WTC11 (cell line): ENCODE data around the gene RUNX2. TPM values are rescaled to one million over a fixed set of nuclear protein-coding genes. Genes with fewer than 3 reads are reported as not detected.

Experiments
- ATAC-seq: fragments of 200-7000 bp; cut with Tn5 transposase; 2 replicates; pipeline ENCODE4 v1.10.0; 2021; ENCODE audit warnings: mild to moderate bottlenecking, moderate library complexity
- CTCF ChIA-PET: fragments of 300-600 bp; sonication (Branson Sonifier 250); formaldehyde crosslinking; loops from one replicate; lab custom pipeline; 2021; ENCODE audit warnings: antibody characterized with exemption; lab: Charles Lee
- POLR2A ChIA-PET: fragments of 350-600 bp; sonication (Branson Sonifier 250); formaldehyde crosslinking; loops from one replicate; lab custom pipeline; 2021; ENCODE audit warnings: antibody characterized with exemption; lab: Charles Lee
- DNase-seq: peaks from one replicate; pipeline ENCODE4 v3.0.0; 2021; ENCODE audit warnings: low spot score
- H3K27ac Mint-ChIP-seq: 2 replicates; pipeline ENCODE4 v1.8.0; 2021; ENCODE audit warnings: mixed read lengths
- H3K27me3 Mint-ChIP-seq: 2 replicates; pipeline ENCODE4 v1.8.0; 2021; ENCODE audit warnings: low read depth, mild to moderate bottlenecking, moderate library complexity, mixed read lengths
- H3K36me3 Mint-ChIP-seq: 2 replicates; pipeline ENCODE4 v1.8.0; 2021; ENCODE audit warnings: mixed read lengths
- H3K4me1 Mint-ChIP-seq: 2 replicates; pipeline ENCODE4 v1.8.0; 2022; ENCODE audit warnings: mixed read lengths
- H3K4me3 Mint-ChIP-seq: 2 replicates; pipeline ENCODE4 v1.8.0; 2021; ENCODE audit warnings: mild to moderate bottlenecking, moderate library complexity, mixed read lengths
- H3K9me3 Mint-ChIP-seq: 2 replicates; pipeline ENCODE4 v1.8.0; 2021; ENCODE audit warnings: mixed read lengths
- FOXJ3 ChIP-seq: sonication (generic); formaldehyde crosslinking; IDR thresholded peaks from 2 replicates; pipeline ENCODE4 v1.9.0; 2021; ENCODE audit warnings: missing genetic modification reagents, mild to moderate bottlenecking, borderline replicate concordance
- FOXK1 ChIP-seq: sonication (generic); formaldehyde crosslinking; IDR thresholded peaks from 2 replicates; pipeline ENCODE4 v1.8.0; 2022; ENCODE audit warnings: mild to moderate bottlenecking, moderate library complexity, missing genetic modification reagents
- GTF2I ChIP-seq: fragments of 250-450 bp; sonication (Bioruptor Pico); conservative IDR thresholded peaks from 2 replicates; pipeline ENCODE4 v1.4.0; 2021; ENCODE audit warnings: mild to moderate bottlenecking
- IRF2 ChIP-seq: sonication (generic); formaldehyde crosslinking; IDR thresholded peaks from 2 replicates; pipeline ENCODE4 v1.8.0; 2022; ENCODE audit warnings: low read depth, missing genetic modification reagents, borderline replicate concordance
- KAT7 ChIP-seq: sonication (generic); formaldehyde crosslinking; IDR thresholded peaks from 2 replicates; pipeline ENCODE4 v1.8.1; 2023; ENCODE audit warnings: missing genetic modification reagents, mild to moderate bottlenecking, borderline replicate concordance
- SMAD3 ChIP-seq: sonication (generic); formaldehyde crosslinking; IDR thresholded peaks from 2 replicates; pipeline ENCODE4 v1.8.0; 2022; ENCODE audit warnings: missing genetic modification reagents, mild to moderate bottlenecking, borderline replicate concordance
- SMAD4 ChIP-seq: sonication (generic); formaldehyde crosslinking; IDR thresholded peaks from 2 replicates; pipeline ENCODE4 v1.8.0; 2022; ENCODE audit warnings: mild to moderate bottlenecking, missing genetic modification reagents
- ZNF396 ChIP-seq: fragments of 250-450 bp; sonication (Bioruptor Pico); IDR thresholded peaks from 2 replicates; pipeline ENCODE4 v1.8.0; 2021; ENCODE audit warnings: mild to moderate bottlenecking, moderate library complexity, borderline replicate concordance
- ZNF416 ChIP-seq: fragments of 250-450 bp; sonication (Bioruptor Pico); IDR thresholded peaks from 2 replicates; pipeline ENCODE4 v1.9.0; 2021; ENCODE audit warnings: mild to moderate bottlenecking, inconsistent platforms
- total RNA-seq: library from RNA; stranded (reverse); gene quantifications from 3 replicates; pipeline ENCODE4 v1.2.3, GENCODE V29; 2021
- TF ChIP-seq, protein P1 (sequence below): fragments of 250-450 bp; sonication (Bioruptor Pico); conservative IDR thresholded peaks from 2 replicates; pipeline ENCODE4 v1.9.0; 2021; ENCODE audit warnings: mild to moderate bottlenecking
- TF ChIP-seq, protein P2 (sequence below): sonication (generic); formaldehyde crosslinking; IDR thresholded peaks from 2 replicates; pipeline ENCODE4 v1.8.1; 2023; ENCODE audit warnings: mild to moderate bottlenecking, missing genetic modification reagents, moderate library complexity
- TF ChIP-seq, protein P3 (sequence below): sonication (generic); formaldehyde crosslinking; IDR thresholded peaks from 2 replicates; pipeline ENCODE4 v1.8.1; 2022; ENCODE audit warnings: mild to moderate bottlenecking, moderate library complexity, missing genetic modification reagents
- TF ChIP-seq, protein P4 (sequence below): sonication (generic); formaldehyde crosslinking; IDR thresholded peaks from 2 replicates; pipeline ENCODE4 v1.8.0; 2022; ENCODE audit warnings: mild to moderate bottlenecking, missing genetic modification reagents
- TF ChIP-seq, protein P5 (sequence below): fragments of 200-600 bp; IDR thresholded peaks from 2 replicates; pipeline ENCODE4 v1.8.0; 2022; ENCODE audit warnings: antibody characterized with exemption
- TF ChIP-seq, protein P6 (sequence below): fragments of 250-450 bp; sonication (Bioruptor Pico); IDR thresholded peaks from 2 replicates; pipeline ENCODE4 v2.1.2; 2022; ENCODE audit warnings: mild to moderate bottlenecking, moderate library complexity

Gene RUNX2
- total RNA-seq, 1 experiment from 2014 or later, result 0.28 TPM

DNA sequence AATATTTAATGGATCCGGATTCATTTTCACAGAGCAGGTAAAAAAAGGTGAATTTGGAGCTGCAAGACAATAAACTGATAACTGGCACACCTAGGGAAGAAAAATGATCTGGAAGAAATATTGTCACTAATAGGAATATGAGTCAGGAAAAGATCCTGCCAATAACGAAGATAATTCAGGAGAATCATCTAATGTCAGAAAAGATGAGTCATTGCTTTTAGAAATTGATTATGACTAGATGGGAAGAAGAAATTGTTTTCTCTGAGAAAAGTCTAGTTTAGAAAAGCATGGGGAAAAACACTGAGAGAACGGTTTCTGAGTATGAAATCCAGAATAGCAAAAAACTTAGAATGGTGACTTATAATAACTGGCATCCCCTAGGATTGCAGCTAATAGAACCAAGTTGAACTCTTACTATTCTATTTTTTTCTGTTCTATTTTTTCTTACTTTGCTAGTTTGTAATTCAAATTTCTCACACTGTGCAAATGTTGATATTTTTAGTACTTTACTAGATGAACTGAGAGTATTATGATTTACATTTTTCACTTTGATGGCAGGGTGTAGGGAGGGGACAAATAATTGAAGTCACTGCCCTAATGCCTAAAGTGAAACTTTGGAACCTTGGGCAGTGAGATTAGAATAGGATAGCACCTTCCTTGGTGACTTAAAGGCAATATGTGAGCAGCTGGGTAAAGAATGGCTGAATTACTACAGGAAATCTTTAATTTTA lies 87.8 kb downstream of the RUNX2 start (continued):
- TF ChIP-seq, protein P1, sequence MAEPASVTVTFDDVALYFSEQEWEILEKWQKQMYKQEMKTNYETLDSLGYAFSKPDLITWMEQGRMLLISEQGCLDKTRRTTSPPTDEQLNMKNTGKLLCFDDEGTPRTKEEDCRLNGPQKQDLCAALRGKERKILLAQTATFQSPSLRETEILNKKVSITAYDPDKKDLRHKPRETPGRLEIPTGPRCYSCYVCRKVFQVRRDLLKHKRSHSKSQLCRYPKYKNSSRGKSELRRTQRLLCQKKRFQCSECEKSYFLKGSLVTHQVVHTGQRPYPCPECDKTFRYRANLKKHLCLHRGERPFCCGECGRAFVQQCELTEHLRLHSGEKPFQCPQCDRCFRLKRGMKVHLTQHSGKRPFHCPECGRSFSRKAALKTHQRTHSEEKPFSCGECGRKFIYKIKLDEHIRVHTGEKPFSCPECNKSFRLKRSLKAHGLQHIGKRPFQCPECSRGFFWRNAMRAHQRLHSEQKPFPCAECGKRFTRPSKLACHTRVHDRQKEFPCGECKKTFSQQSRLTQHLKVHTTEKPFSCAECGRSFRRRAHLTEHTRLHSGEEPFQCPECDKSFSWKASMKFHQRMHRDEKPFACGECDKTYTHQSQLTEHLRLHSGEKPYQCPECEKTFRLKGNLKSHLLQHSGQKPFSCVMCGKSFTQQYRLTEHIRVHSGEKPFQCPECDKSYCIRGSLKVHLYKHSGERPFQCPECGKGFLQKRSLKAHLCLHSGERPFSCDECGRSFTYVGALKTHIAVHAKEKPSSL (CRISPR knock-in tag), result no peak
- TF ChIP-seq SMAD4 (CRISPR knock-in tag) (no peak), SMAD3 (CRISPR knock-in tag) (no peak), FOXJ3 (CRISPR knock-in tag) (no peak), GTF2I (CRISPR knock-in tag) (no peak)
- TF ChIP-seq, protein P2, sequence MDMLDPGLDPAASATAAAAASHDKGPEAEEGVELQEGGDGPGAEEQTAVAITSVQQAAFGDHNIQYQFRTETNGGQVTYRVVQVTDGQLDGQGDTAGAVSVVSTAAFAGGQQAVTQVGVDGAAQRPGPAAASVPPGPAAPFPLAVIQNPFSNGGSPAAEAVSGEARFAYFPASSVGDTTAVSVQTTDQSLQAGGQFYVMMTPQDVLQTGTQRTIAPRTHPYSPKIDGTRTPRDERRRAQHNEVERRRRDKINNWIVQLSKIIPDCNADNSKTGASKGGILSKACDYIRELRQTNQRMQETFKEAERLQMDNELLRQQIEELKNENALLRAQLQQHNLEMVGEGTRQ (CRISPR knock-in tag), result no peak
- TF ChIP-seq, protein P3, sequence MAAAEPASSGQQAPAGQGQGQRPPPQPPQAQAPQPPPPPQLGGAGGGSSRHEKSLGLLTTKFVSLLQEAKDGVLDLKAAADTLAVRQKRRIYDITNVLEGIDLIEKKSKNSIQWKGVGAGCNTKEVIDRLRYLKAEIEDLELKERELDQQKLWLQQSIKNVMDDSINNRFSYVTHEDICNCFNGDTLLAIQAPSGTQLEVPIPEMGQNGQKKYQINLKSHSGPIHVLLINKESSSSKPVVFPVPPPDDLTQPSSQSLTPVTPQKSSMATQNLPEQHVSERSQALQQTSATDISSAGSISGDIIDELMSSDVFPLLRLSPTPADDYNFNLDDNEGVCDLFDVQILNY (CRISPR knock-in tag), result no peak
- TF ChIP-seq, protein P4, sequence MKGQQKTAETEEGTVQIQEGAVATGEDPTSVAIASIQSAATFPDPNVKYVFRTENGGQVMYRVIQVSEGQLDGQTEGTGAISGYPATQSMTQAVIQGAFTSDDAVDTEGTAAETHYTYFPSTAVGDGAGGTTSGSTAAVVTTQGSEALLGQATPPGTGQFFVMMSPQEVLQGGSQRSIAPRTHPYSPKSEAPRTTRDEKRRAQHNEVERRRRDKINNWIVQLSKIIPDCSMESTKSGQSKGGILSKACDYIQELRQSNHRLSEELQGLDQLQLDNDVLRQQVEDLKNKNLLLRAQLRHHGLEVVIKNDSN, result no peak
- TF ChIP-seq, all 79 proteins: peak for 0

DNA sequence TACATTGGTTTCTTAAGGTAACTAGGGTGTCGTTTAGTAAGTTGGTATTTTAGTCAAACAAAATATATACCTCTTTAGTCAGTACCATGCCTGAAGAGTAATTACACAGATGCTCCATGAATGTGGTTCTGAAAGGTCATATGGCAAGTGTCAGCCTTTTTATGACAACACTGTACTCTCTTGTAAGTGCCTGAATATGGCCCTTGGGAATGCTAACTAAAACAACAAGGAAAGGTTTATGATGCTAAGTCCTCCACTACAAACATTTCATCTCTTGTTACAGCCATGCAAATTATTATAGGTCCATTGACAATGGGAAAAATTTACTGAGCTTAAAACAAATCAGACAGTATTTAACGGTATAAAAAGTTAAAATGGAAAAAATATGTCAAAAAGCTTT lies 88.6 kb downstream of the RUNX2 start:
- ChIA-PET CTCF (no interaction called here), POLR2A (no interaction called here)
- H3K36me3 Mint-ChIP-seq, result no peaks in the 10 kb centered on the region
- no peak overlapping the region for H3K27ac Mint-ChIP-seq
- no peak overlapping the region for H3K4me3 Mint-ChIP-seq
- no peaks in the 10 kb centered on the region for H3K9me3 Mint-ChIP-seq
- H3K4me1 Mint-ChIP-seq, result peaks cover 30% of the 10 kb centered on the region
- H3K27me3 Mint-ChIP-seq, result peaks cover 61% of the 10 kb centered on the region
- ATAC-seq (no peak), DNase-seq (no peak)
- no peak for TF ChIP-seq ZNF416
- TF ChIP-seq, protein P1 (CRISPR knock-in tag), result no peak
- TF ChIP-seq ZNF396, result no peak
- TF ChIP-seq, protein P5, sequence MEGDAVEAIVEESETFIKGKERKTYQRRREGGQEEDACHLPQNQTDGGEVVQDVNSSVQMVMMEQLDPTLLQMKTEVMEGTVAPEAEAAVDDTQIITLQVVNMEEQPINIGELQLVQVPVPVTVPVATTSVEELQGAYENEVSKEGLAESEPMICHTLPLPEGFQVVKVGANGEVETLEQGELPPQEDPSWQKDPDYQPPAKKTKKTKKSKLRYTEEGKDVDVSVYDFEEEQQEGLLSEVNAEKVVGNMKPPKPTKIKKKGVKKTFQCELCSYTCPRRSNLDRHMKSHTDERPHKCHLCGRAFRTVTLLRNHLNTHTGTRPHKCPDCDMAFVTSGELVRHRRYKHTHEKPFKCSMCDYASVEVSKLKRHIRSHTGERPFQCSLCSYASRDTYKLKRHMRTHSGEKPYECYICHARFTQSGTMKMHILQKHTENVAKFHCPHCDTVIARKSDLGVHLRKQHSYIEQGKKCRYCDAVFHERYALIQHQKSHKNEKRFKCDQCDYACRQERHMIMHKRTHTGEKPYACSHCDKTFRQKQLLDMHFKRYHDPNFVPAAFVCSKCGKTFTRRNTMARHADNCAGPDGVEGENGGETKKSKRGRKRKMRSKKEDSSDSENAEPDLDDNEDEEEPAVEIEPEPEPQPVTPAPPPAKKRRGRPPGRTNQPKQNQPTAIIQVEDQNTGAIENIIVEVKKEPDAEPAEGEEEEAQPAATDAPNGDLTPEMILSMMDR, result no peak
- no peak for TF ChIP-seq FOXK1 (CRISPR knock-in tag)
- TF ChIP-seq, protein P2 (CRISPR knock-in tag), result no peak
- TF ChIP-seq, protein P6, sequence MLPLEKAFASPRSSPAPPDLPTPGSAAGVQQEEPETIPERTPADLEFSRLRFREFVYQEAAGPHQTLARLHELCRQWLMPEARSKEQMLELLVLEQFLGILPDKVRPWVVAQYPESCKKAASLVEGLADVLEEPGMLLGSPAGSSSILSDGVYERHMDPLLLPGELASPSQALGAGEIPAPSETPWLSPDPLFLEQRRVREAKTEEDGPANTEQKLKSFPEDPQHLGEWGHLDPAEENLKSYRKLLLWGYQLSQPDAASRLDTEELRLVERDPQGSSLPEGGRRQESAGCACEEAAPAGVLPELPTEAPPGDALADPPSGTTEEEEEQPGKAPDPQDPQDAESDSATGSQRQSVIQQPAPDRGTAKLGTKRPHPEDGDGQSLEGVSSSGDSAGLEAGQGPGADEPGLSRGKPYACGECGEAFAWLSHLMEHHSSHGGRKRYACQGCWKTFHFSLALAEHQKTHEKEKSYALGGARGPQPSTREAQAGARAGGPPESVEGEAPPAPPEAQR (CRISPR knock-in tag), result no peak
- TF ChIP-seq KAT7 (CRISPR knock-in tag), result no peak
- no peak for TF ChIP-seq IRF2
